HG02870 (cell line): ENCODE results near the gene PRMT7.
"Not testable (repeated sequence)": the region's sequence is repeated elsewhere in the genome, so short reads cannot be mapped to it uniquely, and the experiment has no call there.

ENCODE experiments used
- ATAC-seq: cut with Tn5 transposase; IDR thresholded peaks from one replicate; pipeline ENCODE4 v1.9.1; 2021; ENCODE audit warnings: mild to moderate bottlenecking, moderate library complexity; ENCODE audit not compliant: unreplicated experiment

Gene PRMT7

DNA sequence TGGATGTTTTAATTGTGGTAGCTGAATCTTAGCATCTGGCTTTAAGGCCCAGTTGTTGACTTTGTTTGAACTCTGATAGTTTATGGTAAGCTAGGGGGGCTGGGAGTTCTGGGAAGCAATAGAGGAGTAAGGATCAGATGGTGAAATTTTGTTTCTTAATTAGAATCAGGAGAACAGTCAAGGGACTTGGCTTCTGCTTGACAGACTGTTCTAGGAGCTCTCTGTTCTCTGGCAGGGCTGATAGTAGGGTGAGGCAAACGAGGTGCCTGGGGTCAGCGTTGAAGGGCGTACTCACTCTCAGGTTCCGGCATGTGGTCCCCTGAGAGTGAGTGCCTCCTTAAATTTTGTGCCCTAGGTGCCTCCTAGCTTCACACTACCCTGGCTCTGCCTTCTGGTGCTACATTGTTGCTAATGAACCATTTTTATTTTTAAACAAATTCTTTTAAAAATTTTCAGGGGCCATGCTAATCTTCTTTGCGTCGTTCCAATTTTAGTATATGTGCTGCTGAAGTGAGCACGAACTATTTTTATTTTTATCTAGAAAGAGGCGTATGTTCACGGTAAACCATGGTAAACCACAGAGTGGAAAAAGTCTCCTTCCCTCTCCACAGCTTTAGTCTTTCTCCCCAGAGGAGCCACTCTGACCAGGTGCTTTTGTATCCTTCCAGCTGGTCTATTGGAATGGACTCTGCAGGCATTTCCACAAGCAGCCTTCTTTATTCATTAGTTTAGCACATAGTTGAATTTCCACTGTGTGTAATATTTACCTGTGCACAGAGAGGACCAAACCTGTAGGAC, 26.8 kb upstream of the PRMT7 start:
- ATAC-seq = no peak

DNA sequence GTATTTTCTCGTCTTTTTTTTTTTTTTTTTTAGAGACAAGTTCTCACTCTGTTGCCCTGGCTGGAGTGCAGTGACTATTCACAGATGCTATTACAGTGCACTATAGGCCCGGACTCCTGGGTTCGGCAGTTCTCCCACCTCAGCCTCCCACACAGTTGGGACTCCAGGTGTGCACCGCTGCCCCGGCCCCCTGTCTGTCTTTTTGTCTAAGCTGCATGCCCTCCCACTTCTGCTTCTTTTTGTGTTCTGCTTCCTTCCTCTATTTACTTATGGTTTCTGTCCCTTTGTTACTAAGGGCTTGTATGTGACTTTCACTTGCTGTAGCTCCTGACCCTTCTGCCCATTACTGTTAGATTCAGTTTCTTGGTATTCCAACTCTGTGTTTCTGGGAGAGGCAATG, 26.0 kb upstream of the PRMT7 start:
- peak; percentile 47 for ATAC-seq

DNA sequence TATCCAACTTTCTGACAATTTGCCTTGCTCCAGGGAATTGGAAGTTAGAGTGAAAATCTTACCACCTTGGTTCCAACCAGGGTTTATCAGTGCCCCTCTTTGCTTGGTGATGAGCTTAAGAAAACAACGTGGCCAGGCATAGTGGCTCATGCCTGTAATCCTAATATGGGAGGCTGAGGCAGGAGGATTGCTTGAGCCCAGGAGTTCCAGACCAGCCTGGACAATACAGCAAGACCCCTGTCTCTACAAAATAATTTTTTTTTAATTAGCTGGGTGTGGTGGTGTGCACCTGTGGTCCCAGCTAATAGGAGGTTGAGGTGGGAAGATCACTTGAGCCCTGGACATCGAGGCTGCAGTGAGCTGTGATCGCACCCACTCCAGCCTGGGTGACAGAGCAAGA, 25.1 kb upstream of the PRMT7 start:
- no peak for ATAC-seq

DNA sequence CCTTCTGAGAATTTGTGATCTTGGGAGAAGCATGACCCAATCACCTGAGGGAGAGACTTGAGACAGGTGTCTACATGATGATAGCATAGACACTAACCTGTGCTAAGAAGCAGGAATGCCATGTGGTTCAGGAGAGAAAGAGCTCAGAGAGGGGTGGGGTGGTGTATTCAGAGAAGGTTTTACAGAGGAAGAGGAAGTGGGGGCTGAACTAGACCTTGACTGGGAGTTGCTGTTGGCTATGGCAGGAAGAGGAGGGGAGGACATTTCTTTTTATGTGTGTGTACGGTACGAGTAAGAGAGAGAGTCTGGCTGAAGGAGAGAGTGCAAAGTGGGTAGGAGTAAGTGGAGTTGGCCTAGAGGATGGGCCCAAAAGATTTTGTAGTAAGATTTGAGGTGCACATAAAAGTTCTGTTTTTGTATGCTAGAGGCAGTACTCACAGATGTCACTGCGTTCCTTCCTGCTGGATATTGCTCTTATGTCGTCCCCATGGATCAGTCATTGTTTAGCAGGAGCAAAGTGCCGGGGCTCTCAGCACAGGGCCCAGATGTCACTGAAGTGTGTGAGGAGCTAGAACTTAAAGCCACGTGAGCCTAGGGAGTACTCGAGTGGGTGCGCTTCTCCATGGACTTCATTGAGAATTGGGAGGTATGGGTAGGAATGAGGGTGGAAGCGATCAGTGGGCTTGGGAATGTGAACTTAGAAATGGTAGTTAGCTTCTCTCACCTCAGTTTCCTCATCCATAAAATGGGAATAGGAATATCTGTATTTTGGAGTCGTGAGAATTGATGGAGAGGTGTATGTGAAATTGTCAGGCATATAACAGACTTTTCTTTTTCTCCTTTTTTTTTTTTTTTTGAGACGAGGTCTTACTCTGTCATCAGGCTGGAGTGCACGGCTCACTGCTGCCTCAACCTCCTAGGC, 24.4 kb upstream of the PRMT7 start:
- ATAC-seq = no peak

DNA sequence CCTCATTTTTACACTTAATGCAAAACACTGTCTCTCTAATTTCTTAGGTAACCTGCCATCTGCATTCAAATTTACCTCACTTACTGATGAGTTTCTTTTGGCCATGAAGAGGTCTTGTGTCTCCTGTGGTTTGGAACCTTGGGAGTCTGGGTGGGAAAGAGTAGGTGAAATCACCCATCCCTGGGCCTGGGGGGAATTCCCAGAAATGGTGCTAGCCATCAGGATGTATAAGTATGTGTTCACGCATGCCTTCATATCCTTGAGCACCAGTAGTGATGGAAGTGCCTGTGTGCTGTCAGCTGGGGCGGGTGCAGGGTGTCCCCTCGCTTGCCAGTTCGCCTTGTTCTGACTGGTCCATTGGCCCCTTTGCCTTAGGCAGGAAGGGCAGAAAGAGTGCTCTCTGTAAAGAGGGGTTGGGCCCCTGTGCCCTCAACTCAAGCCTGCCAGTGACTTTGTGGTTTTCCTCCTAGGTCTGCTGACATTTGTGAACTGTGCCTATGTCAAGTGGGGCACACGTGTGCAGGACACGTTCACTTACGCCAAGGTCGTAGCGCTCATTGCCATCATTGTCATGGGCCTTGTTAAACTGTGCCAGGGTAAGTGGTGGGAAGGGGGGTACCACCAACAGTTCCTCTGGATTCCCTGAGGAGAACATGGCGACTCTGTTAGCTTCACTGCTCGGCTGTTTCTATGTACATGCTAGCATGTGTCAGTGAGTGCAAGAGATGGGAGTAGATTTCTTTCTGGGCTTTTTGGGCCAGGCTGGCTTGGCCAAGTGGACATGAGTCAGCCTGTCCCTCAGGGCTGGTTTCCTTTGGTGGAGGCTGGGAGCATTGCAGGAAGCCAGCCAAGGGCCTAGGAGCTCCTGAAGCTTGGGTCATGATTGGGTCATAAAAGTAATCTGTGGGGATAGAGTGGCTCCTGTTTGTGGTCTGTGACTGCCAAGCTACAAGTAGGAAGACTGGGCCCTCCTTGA, 23.3 kb upstream of the PRMT7 start:
- ATAC-seq = no peak

DNA sequence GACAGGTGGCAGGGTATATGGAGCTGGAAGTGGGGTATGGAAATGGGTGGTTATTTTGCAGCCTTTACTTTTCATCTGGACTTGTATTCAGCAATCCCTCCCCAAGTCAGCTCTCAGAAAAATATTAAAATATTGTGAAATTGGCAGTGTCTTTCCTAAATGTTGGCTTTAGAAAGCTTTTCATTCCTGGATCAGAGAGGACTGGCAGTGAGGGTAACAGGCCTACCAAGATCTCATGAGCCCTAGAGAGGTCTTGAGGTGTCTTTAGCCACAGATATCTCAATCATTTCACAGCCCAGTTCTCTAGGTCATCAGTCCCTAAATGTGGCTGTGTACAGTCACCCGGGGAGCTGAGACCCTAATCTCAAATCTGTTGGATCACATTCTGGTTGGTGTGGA, 22.6 kb upstream of the PRMT7 start:
- ATAC-seq = no peak

DNA sequence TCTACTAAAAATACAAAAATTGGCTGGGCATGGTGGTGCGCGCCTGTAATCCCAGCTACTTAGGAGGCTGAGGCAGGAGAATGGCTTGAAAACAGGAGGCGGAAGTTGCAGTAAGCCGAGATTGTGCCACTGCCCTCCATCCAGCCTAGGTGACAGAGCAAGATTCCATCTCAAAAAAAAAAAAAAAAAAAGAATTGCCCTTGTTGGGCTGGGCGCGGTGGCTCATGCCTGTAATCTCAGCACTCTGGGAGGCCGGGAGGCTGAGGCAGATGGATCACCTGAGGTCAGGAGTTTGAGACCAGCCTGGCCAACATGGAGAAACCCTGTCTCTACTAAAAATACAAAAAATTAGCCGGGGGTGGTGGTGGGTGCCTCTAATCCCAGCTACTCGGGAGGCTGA, 22.0 kb upstream of the PRMT7 start:
- not testable (repeated sequence) for ATAC-seq

DNA sequence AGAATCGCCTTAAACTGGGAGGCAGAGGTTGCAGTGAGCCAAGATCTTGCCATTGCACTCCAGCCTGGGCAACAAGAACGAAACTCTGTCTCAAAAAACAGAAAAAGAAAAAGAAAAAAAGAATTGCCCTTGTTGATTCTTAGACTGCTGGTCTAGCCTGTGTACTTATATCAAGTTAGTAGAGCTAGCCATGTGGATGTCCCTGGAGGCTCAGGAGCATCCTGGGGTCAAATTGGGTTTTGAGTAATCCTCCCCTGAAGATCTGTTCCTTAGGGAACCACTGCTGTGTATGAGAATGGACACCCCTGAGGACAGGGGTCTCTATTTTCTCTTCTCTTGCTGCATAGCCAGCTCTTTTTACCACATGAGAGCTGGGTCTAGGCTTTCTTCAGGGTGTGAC, 21.6 kb upstream of the PRMT7 start:
- peak; percentile 3 for ATAC-seq

DNA sequence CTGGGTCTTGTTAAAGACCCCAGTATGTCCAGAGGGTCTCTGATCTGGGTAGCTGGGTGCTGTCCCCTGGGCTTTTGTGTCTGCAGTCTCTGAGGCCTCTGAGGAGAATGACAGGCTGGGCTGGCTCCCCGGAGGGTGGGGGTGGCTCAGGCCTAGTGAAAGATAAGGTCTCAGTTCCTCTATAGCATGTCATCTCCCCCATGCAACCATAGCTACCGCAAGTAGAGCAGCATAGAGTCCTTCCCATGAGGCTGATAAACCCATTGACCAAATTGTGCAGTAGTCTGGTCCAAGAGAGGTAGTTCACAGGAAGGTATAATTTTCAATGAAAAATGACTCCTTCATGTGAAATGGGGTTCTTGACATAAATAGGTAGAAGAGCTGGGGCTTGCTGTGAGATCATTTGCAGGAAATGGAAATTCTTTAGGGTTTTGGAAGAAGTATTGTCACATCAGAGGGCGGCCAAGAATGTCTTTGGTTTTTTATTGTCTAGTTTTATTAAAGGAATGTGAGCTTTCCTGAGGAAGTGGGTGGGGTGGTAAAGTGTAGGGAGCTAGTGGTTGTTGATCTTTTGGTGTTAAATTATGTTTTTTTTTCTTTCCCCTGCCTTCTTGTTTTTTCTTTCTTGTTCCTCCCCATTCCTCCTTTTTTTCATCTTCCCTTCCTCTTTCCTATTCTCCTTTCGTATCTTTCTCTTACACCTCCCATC, 21.0 kb upstream of the PRMT7 start:
- peak; percentile 82 for ATAC-seq

DNA sequence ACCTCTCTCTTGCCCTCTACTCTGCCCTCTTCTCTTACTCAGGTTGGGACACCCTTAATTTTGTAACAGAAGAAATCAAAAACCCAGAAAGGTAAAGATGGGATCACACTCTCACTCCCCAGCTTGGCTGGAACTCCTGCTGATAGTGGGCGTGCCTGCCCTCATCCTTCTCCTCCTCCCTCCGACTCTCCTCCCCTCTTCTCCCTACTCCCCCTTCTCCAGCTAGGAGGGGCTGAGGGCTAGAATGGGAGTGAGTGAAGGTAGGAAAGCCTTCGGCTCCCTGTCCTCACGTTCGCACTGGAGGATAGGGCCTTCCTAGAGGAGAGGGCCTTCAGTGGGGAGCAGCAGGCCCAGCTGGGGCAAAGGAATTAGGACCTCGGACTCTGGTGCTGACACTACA, 20.4 kb upstream of the PRMT7 start:
- ATAC-seq = no peak

DNA sequence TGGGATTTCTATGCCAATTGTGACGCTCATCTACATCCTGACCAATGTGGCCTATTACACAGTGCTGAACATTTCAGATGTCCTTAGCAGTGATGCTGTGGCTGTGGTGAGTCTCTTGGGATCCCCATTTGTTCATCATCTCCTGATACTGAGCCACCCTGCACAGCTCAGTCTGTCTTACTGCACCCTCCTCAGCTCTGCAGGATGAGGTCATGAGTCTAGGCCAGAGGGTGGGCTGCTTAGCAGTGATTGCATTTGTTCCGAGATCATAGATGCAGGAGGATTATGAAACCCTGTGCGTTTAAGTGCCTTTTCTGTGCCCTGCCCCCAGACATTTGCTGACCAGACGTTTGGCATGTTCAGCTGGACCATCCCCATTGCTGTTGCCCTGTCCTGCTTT, 19.6 kb upstream of the PRMT7 start:
- ATAC-seq = no peak

DNA sequence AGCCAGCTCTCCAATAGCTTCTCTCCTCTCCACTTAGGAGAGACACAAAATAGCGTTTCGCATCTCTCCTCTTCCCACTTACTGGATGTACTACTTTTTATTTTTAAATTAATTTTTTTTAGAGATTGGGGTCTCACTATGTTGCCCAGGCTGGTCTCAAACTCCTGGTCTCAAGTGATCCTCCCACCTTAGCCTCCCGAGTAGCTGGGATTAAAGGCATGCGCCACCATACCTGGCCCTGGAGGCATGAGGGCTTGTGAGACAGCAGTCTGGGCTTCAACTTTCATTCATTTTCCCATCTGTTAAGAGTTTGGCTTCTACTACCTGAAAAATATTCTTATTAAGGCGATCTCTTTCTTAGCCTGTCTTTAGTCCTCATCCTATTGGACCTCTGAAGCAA, 18.4 kb upstream of the PRMT7 start:
- ATAC-seq = no peak

DNA sequence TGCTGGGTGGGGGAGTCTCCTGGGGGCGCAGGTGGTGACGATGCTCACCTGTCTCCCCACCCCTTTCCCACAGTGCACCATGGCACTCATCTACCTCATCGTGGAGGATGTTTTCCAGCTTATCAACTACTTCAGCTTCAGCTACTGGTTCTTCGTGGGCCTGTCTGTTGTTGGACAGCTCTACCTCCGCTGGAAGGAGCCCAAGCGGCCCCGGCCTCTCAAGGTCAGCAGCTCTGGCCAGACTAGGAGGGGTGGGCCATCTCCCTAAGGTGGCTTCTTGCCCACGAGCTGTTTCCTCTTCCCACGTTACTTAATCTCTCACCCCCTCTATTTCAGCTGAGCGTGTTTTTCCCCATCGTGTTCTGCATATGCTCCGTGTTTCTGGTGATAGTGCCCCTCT, 14.5 kb upstream of the PRMT7 start:
- ATAC-seq = no peak

DNA sequence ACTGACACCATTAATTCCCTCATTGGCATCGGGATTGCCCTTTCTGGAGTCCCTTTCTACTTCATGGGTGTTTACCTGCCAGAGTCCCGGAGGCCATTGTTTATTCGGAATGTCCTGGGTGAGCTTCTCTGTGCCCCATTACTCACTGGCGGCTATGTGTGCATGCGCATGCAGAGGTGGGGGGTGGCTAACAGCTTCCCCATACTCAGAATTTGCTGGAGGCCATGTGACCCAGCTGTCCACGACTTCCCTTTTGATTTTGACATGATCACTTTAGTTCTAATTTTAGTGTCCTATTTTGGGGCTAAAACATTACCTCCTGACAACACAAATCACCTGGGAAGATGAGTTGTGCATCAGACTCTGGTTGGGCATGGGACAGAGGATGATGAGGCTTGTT, 14.1 kb upstream of the PRMT7 start:
- ATAC-seq = no peak

DNA sequence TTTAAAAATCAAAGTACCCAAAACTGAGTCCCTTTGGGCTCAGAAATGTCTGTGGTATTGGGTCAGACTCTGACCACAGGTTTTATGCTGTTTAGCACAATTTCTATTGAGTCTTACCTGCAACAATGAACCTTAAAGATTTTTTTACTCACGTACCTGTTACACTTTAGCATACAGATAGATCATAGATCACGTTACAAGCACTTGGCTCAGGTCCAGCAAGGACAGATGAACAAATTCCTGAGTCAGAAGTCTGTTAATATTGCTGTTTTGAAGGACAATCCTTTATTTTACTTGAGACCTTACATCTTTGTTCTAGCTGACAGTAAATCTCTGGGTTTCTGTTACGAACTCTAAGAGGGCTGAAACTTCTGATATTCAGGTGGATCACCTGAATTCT, 12.9 kb upstream of the PRMT7 start:
- ATAC-seq = no peak

DNA sequence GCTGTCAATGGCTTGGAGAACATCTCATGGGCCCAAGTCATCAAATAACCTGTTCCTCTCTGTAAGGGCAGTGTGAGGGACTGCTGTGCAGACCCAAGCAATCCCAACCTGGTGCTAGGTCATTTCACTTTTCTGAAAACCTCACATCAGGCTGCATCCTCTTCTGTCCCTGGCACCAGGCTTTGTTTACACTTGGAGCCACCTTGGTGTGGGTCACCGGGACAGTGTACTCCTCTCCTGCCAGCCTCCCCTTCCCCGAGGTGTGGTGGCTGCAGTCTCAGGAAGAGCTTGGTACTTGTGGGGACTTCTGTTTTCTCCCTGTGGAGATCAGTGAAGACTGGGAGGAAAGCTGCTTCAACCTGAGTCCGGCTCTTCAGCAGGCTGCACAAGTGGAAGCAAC, 12.5 kb upstream of the PRMT7 start:
- no peak for ATAC-seq

DNA sequence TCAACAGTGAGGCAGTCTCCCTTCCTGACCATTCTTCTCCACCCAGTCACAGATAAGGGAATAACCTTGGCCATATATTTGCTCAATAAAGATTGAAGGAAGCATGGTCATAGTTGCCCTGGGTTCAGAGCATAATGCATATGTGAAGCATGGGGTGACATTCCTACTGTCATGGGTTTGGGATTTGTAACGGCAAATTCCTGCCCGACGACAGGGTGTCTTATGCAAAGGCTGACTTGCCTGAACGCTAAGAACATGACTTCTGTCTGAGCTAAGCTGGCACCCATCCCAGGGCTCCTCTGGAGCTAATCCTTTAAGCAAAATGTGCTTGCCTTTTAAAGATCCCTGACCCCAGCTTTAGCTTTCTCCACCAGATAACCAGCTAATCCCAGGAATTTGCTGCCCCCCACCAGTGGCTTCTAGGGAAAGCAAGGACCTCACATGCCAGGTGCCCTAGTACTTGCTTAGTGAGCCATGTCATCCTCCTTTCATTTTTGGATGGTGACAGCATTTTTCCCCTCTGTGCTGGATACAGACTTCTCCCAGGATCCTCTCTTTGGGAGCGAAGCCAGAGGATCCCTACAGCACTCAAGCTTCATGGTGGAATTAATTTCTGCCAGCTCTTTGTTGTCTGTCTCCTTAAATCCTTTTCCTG, 11.8 kb upstream of the PRMT7 start:
- no peak for ATAC-seq

DNA sequence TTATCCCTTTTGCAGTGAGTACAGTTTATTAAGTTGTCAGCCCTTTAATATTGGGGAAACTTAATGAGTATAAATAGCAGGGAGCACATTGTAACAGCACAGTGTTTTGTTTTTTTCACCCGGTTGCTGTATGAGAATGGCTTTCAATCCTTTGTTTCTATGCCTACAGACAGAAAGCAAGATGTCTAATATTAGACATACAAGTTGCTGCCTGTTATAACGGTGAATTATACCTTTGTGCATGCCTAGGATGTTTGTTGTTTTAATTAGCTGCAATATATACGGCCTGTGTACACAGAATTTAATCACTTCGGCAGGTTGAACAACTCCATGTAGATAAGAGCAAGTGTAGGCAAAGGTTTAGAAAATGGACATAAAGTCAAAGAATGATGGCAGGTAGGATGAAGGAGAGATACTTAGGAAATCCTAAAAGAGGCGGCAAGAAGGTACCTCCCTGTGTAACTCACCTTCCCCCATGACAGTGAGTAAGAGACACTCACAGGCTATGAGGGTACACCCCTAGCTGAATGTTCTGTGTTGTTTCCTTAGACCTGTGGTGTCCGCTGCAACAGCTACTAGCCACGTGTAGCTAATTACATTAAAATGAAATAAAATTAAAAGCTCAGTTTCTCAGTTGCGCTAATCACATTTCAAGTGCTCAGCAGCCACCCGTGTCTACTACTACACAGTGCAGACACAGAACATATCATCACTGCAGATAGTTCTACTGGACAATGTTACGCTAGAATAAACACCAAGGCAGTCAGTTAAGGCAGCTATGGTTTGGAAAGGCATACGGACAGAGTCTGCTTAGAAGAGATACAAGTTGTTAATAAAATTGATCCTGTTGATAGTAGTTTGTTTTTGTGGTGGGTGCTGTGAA, 11.0 kb upstream of the PRMT7 start:
- ATAC-seq = no peak
